DMS 273 (cell line): ENCODE results near the gene TXN.
"Not testable (repeated sequence)": the region's sequence is repeated elsewhere in the genome, so short reads cannot be mapped to it uniquely, and the experiment has no call there.

Source experiments
- DNase-seq: peaks from one replicate; lab custom pipeline; 2025; ENCODE audit not compliant: unreplicated experiment; lab: John Stamatoyannopoulos, UW

The TXN gene

GRCh38 chr9:110214090-110214489 is 42.2 kb downstream of the TXN start:
- no peak for DNase-seq

GRCh38 chr9:110213413-110214044 is 42.8 kb downstream of the TXN start:
- DNase-seq: no peak

GRCh38 chr9:110208031-110208430 is 48.3 kb downstream of the TXN start, which contains the start of gene C9orf152:
C9orf152 (minus strand) TSS chr9:110208159; CDS start chr9:110207579, 580 bp downstream.
- DNase-seq: peak; percentile 45

- DNase-seq: no peak
Observed at GRCh38 chr9:110207071-110207641, 49.2 kb downstream of the TXN start.

GRCh38 chr9:110206389-110206788 is 49.9 kb downstream of the TXN start:
- DNase-seq: peak; percentile 13

- DNase-seq: not testable (repeated sequence)
Observed at GRCh38 chr9:110205612-110206011, 50.7 kb downstream of the TXN start.

- DNase-seq: no peak
Observed at GRCh38 chr9:110202232-110202631, 54.1 kb downstream of the TXN start.

- no peak for DNase-seq
Observed at GRCh38 chr9:110199643-110200042, 56.7 kb downstream of the TXN start.

GRCh38 chr9:110198357-110198756 is 58.0 kb downstream of the TXN start:
- DNase-seq: no peak

- DNase-seq: no peak
Observed at GRCh38 chr9:110197330-110198187, 58.7 kb downstream of the TXN start.

GRCh38 chr9:110196084-110196499 is 60.2 kb downstream of the TXN start:
- not testable (repeated sequence) for DNase-seq
